Measurements from ENCODE around the gene POMGNT2. TPM values are rescaled to one million over a fixed set of nuclear protein-coding genes. Genes with fewer than 3 reads are reported as not detected.

Gene POMGNT2
- total RNA-seq, 1 experiment from 2014 or later: 14.9 TPM

DNA sequence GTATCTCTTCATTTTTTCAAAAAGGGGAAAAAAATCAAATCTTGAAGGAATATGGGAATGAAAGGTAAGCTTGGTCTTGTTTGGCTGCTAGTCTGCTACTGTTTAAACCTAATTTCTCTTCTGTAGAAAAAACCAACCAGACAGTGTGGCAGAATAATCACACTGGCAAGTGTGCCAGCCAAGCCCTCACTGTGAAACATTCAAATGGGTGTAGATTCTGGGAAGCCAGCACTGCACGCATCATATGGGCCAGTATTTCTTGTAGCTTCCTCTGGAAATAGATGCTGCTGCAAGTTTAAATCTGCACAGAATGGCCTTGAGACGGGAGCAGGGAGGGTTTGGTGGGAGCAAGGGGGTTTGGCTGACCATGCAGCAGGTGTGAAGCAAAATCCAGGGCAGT, 62.1 kb downstream of the POMGNT2 start:
- DNase-seq (ENCODE audit: low read depth): no peak

DNA sequence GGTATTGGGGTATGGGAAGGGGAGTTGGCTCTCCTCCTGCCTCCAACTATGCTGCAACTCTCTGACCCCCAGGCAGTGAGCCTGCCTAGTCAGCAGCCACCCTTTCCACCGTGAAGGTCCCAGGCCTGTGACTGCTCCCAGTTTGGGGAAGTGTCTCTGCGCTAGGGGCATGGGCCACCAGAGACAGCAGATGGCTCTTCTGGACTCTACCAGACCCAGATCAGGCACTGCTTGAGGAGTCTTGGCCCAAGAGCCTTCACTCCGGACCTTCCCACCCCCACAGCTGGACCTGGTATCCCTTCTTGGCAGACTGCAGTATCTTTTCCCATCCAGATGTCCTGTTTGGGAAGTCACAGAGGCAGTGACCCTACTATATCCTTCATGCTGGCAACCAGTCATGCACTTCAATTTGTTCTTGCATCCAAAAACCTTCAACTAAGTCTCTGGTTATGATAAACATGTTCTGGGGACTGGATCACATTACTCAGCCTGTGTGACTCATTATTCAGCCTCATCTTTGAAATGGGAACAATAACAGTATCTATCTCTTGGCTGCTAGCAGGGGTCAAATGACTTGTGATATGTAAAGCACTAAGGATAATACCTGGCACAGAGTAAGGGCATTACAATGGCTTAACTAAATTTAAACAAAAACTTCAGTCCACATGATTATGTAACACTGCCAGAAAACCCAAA, 62.7 kb downstream of the POMGNT2 start:
- no peak for DNase-seq (ENCODE audit: low read depth)

DNA sequence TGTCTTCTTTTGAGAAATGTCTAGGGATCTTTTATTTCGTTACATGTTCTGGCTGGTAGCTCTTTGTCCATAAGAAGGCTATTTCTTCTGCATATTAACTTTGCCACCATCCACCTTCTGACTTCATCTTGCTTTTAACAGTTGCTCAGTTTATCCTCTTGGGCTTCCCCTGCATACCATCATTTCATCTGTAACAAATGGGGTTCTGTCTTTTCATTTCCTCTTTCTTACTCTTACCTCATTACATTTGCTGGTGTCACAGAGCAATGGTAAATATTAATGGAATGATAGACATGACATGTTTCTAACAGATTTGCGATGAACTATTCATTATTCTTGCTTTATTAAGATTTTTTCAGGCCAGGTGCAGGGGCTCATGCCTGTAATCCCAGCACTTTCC, 64.4 kb downstream of the POMGNT2 start:
- DNase-seq (ENCODE audit: low read depth): no peak

DNA sequence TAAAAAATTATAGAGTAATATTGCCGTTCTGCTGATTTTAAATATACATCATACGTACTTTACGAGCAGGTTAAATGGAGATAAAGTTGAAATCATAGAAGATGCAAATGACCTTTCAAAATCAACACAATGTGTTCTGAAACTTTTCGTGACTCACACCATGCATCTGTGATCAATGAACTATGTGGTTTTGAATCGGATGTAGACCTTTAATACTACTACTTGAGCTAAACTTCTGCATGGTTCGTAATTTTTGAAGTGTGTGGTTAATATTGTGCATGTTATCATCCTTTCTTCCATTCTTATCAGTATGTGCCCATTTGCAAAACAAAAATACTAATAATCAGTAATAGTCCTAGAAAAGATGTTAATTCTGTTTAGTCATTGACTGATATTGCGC, 67.9 kb downstream of the POMGNT2 start:
- no peak for DNase-seq (ENCODE audit: low read depth)

DNA sequence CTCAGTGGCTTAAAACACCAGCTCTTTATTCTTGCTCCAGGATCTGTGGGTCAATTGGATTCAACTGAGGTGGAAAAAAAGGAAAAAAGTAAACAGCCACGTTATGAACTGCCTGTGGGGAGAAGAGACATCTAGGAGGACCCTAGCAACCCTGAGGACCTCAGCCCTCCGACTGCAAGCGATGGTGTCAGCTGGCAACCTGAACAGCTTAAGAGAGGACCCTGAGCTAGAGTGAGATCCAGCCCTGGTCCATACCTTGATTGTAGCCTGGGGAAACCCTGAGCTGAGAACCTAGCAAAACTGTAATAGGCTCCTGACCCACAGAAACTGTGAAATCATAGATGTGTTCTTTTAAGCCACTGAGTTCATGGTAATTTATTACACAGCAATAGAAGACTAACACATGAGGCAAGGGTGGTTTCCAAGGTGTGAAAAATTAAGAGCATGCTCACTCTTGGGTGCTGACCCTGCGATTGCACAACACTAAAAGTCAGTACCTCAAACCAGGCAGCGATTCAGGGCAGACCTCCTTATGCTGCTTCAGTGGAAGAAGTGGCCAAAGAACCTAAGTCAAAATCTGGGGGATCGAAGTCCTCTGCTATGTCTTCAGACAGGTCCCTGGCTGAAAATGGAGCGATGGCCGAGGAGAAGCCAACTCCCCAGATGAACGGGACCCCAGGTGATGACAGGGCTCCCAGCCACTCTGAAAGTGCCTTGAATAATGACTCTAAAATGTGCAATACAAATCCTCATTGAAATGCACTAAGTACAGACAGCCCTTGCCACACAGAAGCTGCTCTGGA, 69.1 kb downstream of the POMGNT2 start:
- DNase-seq (ENCODE audit: low read depth): no peak

DNA sequence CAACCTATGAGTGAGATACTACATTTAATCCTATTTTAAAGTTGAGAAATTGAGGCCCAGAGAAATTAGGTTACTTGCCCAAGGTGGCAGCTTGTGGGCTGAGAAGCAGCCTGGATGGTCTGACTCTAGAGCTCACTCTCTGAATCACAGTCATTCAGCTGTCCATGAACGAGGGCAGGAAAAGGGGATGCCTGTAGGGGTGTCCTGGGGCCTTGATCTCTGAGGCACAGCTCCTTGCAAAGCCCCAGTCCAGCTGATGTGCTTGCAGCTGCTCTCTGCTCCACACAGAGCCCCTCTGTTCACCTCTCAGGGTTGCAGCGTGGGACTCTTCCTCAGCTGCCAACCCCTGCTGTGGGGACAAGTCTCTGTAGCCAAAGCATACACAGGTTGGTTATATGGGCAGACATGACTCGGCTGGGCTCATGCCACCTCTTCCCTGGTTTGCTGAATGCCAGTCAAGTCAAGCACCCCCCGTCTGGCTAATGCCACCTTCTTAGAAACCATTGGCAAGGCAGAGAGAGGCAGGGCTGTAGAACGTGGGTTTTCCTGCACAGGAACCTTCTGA, 70.0 kb downstream of the POMGNT2 start:
- no peak for DNase-seq (ENCODE audit: low read depth)

DNA sequence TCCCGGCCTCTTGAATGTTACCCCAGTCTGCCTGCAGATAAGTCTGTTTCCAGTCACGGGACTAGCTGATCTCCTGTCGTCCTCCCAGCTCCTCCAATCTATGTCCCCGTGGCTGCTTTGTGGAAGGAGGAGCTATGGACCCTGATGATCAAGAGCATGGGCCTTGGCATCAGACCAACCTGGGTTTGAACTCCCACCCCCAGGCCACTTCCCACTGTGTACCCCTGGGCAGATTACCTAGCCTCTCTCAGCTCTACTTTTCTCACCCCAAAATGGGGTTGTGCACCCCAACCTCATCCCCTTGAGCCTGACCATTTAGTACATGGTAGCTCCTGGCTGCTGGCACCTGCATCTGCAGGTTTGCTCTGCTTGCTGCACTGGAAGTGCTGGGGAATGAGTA, 71.0 kb downstream of the POMGNT2 start:
- DNase-seq (ENCODE audit: low read depth): no peak

DNA sequence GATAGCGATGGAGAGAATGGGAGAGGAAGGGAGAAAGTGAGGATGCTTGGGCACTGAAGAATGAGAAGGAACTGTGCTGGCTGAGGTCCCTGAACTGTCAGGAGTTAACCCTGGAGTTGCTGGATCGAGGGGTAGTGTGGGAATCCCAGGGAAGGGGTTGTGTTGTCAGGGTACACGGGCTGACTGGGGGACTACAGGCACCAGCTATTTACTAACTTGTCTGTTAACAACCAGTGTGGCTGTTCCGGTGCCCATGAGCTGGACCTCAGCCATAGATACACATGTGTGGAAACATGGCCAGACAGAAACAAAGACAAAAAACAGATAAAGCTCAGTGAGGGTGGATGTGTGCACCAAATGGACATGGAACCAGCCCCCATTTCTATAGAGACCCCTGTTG, 71.7 kb downstream of the POMGNT2 start:
- no peak for DNase-seq (ENCODE audit: low read depth)

DNA sequence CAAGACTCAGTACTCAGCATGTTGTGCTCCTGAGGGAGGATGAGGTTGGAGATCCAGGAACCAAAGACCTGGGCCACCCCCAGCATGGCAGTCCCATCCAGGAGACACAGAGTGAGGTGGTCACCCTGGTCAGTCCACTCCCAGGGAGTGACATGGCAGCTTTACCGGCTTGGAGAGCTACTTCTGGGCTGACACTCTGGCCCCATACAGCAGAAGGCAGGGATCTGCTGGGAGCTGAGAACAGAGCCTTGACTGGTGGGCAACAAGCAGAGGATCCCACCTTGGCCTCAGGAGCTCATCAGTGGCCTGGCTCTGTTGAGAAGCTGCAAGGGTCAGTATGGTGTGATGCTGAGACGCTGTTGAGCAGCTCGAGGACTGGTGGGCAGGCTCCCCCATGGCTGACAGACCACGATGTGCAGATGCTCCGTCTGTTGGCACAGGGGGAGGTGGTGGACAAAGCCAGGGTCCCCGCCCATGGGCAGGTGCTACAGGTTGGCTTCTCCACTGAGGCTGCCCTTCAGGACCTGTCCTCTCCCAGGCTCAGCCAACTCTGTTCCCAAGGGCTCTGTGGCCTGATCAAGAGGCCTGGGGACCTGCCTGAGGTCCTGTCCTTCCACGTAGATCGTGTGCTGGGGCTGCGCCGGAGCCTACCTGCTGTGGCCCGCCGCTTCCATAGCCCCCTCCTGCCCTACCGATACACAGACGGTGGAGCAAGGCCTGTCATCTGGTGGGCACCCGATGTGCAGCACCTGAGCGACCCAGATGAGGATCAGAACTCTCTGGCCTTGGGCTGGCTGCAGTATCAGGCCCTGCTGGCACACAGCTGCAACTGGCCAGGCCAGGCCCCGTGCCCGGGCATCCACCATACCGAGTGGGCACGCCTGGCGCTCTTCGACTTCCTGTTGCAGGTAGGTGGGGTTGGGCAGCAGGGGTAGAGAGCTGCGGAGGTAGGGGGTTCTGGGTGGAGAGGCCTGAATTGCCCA, 72.9 kb downstream of the POMGNT2 start:
- no peak for DNase-seq (ENCODE audit: low read depth)

DNA sequence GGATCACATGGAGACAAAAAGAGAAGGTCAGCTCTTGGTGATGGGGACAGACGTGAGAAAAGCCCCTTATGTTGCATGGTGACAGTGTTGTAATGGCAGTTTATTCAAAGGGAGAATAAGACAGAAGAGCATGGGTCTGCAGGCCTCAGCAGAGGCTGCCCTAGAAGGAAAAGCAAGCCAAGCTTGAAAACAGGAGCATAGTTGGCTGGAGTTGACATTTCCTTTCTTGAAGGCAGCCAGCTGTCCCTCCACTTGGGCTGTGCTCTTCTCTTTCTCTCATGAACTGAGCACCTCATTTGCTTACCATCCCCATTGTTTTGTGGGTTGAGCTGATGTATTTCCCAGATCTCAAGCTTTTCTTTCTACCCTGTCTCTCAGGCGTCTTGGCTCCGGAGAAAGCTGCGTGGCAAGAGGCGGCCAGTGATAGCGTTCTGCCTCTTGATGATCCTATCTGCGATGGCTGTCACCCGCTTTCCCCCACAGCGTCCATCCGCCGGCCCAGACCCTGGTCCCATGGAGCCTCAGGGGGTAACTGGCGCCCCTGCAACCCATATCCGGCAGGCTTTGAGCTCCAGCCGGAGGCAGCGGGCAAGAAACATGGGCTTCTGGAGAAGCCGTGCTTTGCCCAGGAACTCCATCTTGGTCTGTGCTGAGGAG, 73.9 kb downstream of the POMGNT2 start:
- no peak for DNase-seq (ENCODE audit: low read depth)

DNA sequence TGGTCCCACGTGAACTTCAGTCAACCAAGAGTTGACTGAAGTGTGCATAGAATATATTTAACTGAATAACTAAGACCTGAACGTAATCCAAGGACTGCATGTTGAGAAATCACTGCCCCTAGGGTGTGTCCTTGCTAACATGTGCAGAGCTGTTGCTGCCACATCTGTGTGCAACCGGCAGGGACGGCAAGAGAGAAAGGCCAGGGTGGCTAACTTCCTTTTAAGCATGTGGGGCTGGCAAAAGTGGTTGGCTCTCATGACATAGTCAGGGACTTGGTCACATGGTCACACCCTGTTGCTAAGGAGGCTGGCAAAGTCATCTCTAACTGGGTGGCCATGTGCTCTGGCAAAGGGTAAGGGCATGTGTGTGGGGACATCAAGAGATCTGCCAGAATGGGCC, 74.4 kb downstream of the POMGNT2 start:
- DNase-seq (ENCODE audit: low read depth): peak; percentile 20

DNA sequence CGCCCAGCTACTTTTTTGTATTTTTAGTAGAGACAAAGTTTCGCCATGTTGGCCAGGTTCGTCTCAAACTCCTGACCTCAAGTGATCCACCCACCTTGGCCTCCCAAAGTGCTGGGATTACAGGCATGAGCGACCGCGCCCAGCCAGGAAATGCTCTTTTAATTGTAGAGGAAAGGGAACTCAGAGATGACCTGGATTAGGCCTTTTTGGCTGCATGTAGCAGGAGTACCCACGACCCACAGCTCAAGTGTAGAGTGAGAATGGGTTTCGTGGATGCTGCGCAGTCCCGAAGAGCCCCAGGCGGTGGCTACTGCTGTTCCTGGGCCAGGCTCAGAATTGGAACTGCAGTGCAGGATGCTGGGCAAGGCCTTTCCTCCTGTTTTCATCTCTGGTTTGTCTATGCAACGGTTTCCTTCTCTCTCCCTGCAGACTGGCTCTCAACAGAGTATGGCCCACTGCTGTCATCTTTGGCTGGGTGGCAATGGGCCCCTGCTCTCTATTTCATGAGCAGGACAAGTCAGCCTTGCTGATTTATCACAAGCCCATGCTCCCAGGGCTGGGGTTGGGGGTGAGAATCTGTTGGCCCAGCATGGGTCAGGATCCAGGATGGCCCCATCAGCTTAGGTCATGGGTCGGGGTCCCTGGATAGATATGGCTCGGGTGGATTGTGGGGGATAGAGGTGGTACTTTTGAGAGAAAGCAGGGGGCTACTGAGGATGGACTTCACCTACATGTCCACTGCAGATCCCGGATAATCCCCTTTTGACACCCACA, 75.5 kb downstream of the POMGNT2 start:
- DNase-seq (ENCODE audit: low read depth): no peak

Other genes with a start within 250 kb of the POMGNT2 start
- not detected in 2 replicates for gene CYP8B1, start 230.2 kb downstream of the POMGNT2 start, total RNA-seq (2014; rRNA removed; shearing (Covaris generic))
- gene ZNF662, start 199.9 kb downstream of the POMGNT2 start, total RNA-seq (2014; rRNA removed; shearing (Covaris generic)): 0.29 and 0.72 TPM in 2 replicates
- gene GASK1A, start 126.8 kb downstream of the POMGNT2 start, total RNA-seq (2014; rRNA removed; shearing (Covaris generic)): not detected in 2 replicates
- gene SNRK, start 180.5 kb upstream of the POMGNT2 start, total RNA-seq (2014; rRNA removed; shearing (Covaris generic)): 15.3 and 16.0 TPM in 2 replicates